Activated CD8-positive, alpha-beta memory T cell treated with anti-CD3 and anti-CD28 coated beads for 36 hours (primary cell): ENCODE data around the gene CTTNBP2. TPM values are rescaled to one million over a fixed set of nuclear protein-coding genes. Genes with fewer than 3 reads are reported as not detected.

Experiments used
- CTCF ChIA-PET: fragments of 350-600 bp; sonication (Branson Sonifier 250); formaldehyde crosslinking; loops from one replicate; lab custom pipeline; 2021; ENCODE audit warnings: antibody characterized with exemption; lab: Charles Lee
- POLR2A ChIA-PET: fragments of 350-600 bp; sonication (Branson Sonifier 250); formaldehyde crosslinking; loops from one replicate; lab custom pipeline; 2021; ENCODE audit warnings: antibody characterized with exemption; lab: Charles Lee
- total RNA-seq, 2 experiments: library from RNA; stranded (reverse); gene quantifications; one replicate each; pipeline ENCODE4 v1.2.3, GENCODE V29; 2021

Gene CTTNBP2
- total RNA-seq, 2 experiments from 2014 or later, result not detected

DNA sequence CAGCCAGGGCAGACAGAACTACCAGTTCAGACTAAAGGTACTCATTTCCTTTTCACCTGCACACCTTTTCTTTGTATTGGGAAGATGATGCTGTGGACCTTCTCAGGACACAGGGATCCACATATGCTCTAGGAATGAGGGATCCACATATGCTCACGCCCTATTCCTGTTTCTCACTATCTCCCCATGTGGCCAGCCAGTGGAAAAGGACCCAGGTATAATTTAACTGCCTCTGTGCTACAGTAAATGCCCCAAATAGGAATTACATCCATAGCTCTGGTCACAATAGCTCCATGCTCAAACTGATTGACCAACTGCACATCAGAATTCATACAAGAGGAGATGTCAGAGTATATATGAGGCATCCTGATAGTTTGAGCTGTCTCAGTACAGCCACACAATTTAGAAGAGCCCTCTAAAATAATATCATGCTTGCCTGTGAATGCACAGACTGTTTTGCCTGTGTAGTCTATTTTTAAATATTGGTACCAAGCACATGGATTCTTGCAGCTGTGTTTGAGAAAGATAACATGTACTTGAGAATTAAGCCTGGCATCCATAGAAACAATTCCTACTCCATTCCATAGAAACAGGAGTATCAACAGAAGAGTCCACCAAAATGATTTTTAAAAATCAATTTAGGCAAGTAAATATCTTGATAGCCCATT, 43.7 kb downstream of the CTTNBP2 start:
- ChIA-PET CTCF (no interaction called here), POLR2A (no interaction called here)

DNA sequence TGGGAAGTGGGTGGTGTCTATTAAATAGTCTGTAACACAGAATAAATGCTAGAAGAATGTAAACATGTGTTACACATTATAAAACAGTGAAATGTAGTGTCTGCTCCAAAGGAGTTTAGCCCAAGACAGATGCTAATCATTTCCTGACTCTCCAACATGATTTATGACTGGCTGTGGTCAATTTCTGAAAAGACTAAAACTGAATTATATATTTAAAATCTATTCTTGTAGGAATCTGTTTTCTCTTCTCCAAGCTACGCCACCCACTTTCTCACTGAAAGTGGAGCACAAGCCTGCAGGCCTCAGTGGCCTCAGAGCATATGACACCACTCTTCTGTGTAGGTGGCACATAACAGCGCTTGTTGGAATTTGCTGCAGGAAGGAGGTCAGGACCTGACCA, 44.4 kb downstream of the CTTNBP2 start:
- ChIA-PET POLR2A (no interaction called here), CTCF (no interaction called here)

DNA sequence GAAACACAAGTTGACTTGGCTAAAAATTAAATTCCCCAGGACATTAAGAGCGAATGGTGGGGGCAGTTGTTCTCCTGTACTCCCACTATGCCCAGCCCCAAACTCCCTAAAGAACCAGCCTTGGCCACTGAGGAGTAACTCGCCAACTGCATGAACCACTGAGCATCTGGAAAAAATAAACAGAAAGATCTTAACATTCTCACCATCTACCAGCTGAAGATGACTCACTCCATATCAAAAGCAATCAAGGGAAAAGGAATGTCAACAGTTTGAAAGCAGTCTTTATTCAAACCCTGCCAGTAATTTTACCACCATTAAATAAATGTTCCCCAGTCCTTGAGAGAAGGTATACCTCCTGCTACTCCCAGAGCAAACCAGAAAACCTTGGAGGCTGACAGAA, 45.4 kb downstream of the CTTNBP2 start:
- ChIA-PET CTCF (no interaction called here), POLR2A (no interaction called here)

DNA sequence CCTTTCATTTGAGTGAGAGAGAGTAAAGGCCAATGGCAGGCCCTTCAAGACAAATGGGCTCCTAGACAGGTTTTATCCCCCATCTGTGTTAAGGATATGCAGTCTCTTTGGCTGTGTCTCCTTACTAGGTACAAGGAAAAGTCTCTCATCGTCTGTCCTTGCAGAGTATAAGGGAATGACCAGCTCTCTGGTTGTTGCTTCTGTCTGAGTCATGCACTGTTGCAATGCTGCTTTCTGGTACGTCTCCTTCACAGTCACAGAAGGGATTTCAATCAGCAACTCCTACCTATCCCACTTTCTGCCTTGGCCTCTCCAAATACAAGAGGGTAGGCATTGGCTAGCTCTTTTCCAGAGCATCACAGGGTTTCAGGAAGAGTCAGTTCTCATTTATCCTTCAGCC, 48.1 kb downstream of the CTTNBP2 start:
- CTCF ChIA-PET, result no interaction called here
- POLR2A ChIA-PET, result no interaction called here

DNA sequence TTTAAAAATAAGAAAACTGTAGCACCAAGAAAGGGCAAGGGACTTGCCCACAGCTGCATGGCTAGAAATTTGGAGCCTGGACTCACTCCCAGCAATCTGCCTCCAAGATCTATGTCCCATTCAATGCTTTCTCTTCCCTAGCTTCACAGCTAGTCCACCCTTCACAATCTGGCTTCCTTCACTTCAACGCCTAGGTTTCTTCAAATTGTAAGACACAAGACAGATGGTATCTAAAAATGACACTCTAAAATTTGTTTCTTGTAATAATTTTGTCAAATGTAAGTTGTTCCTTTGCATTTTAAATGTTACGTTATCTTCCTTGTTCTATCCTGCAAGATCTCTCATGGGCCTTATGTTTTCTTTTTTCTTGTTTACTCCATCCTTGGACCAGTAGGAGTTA, 48.6 kb downstream of the CTTNBP2 start:
- CTCF ChIA-PET, result no interaction called here
- POLR2A ChIA-PET, result no interaction called here

DNA sequence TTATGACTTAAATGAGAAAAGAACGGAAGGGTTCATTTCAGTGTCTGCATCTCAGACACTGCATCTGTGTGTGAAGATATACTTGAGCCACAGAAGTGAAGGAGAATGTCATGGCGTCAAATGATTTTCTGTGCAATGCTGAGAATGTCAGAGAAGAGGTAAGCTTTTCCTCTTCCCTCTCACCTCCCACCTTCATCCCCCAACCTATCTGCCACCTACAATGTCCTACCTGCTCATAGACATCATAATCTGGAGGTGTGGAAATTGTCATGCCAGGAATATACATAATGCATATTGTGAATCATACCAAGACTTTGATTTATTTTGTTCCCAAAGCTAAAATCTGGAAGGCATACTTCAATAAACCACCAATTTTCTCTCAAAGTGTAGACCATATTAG, 53.7 kb downstream of the CTTNBP2 start:
- POLR2A ChIA-PET, result no interaction called here
- CTCF ChIA-PET, result no interaction called here

DNA sequence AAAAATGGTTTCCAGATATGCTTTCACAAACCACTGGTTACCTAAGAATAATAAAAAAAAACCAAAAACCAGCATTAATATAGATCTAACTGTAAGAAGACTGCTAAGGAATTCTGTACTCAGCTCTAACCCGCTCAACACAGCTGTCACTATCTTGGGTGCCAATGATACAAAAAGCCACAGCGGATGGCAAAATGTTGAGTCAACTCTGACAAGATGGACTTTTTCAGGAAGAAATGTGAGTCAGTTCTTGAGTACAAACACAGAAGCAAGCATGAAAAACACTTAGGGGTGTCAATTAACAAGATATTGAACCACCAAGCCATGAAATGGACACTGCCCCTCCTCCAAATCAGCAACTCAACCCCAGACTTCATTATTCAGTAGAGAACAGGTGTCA, 55.0 kb downstream of the CTTNBP2 start:
- ChIA-PET CTCF (no interaction called here), POLR2A (no interaction called here)

DNA sequence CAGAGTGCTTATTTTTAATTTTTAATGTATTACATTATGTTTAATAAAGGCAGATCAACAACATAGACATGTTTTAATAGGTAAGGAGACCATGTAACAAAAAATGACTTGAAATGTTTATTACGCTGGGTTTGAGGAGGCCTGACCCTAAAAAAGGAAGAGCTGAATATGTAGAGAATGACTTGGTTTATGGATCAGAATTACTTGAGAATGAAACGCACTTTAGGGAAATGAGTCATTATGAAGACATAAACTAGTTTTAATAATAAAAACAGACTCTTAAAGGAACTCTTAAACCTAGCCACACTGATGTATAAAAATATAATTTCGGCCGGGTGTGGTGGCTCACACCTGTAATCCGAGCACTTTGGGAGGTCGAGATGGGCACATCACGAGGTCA, 56.5 kb downstream of the CTTNBP2 start:
- ChIA-PET POLR2A (no interaction called here), CTCF (no interaction called here)

DNA sequence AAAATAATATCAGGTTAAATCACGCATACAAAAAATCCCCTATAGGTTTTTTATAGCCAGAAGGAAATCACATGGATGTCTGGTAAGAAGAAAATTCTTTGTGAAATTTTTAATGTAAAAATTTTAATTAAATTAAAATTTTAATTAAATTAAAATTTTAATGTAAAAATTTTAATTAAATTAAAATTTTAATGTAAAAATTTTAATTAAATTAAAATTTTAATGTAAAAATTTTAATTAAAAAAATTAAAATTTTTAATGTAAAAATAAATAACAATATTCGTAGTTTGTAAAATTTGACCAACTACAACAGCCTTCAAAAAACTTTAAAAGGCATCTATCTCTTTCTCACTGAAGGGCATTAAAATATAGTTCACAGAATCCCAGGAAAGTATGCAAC, 61.5 kb downstream of the CTTNBP2 start:
- ChIA-PET CTCF (no interaction called here), POLR2A (no interaction called here)

DNA sequence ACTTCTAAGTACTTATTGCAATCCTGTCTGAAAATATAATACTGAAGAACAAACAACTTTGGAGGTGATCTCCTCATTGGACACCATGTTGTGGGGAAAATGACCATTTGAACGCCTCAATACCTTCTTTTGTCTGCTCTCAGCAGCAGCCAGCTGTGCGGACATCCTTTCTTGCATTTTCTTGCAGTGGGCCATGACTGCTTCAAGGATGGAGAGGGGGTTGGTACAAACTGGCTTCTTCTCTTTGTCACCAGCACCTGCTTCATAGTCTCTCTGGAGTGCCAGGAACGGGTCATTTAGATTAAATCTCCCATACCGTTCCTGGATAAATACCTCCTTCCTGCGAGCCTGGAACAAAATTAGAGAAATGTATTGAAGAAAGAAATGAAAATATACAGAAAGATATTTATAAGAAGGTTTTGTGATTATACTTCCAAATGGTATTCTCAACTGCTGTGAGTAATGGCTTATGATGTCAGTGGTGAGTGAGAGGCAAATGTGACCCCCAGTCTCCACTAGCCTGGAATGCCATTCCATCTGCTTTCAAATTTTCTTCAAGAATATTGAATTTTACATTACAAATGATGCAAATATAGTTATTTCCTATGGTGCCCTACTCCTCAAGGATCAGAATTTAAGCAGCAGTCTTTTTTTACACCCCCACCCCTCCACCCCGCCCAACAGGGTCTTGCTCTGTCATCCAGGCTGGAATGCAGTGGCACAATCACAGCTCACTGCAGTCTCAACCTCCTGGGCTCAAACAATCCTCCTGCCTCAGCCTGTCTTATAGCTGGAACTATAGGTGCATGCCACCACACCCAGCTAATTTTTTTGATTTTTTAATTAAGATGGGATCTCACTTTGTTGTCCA, 62.4 kb downstream of the CTTNBP2 start:
- CTCF ChIA-PET, result no interaction called here
- POLR2A ChIA-PET, result no interaction called here

DNA sequence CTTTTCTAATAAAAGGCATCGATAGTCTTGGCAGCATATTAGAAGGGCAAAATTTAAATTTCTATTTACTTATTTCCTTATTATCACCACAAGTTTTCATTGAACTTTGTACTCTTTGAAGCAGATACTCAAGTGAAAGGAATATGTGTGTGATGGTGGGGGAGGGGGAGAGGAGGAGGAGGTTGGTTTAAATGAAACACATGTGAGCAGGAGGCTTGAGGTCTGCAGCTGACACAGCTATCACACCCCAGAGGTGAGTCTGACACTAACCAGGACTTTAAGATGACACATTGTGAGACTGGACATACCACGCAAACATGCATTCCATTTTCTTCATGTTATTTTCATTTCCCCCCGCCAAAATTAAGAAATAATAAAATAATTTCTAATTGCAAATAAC, 63.3 kb downstream of the CTTNBP2 start:
- CTCF ChIA-PET, result no interaction called here
- POLR2A ChIA-PET, result no interaction called here

DNA sequence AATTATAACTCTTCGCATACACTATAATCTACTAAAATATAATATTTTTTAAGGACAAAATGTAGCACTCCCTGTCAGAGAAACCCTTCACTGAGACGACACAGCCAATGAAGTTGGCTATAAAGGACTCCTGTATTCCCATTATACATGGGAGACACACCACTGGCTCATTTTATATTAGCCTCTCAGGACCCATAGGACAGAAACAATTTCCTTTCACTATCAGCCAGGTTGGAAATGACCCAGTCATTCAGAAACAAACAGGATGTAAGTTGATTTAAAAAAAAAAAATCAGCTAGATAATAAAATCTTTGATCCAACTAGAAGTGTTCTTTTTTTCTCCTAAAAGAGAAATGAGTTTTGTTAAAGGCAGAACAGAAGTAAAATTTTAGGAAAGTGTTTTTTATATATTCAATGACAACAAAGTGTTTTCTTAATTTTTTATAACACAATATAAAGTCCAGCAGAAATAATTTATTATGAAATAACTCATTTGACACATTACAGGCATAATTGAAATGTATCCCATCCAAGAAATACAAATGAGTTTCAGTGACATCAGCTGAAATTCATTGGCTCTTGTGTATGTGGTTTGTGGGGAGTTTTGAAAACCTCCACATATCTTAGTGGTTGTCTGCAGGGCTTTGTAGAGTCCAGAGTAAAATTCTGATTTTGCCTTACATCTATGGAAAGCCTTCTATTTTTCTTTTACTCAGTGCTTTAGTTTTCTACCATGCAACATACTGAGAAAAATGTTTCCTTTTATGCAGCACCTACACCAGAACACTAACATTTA, 64.1 kb downstream of the CTTNBP2 start:
- POLR2A ChIA-PET, result no interaction called here
- CTCF ChIA-PET, result no interaction called here

DNA sequence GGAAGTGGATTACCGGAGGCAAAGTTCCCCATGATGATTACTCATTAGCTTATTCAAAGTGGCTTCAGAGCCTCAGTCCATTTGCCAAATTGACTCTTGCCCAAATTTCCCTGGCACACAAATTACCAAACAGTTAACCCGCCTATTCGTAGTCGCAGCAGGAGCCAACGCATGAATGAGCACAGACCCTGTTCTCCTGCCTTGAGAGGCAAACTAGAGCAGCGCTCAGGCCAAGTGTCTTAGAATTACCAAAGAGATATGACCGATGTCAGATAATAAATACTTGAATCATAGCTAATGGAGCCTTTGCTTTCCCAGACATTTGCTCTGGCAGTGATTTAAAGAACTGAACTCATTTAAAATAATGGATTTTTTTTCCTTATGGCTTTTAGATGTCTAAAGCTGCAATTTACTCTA, 64.9 kb downstream of the CTTNBP2 start:
- ChIA-PET POLR2A (no interaction called here), CTCF (no interaction called here)

DNA sequence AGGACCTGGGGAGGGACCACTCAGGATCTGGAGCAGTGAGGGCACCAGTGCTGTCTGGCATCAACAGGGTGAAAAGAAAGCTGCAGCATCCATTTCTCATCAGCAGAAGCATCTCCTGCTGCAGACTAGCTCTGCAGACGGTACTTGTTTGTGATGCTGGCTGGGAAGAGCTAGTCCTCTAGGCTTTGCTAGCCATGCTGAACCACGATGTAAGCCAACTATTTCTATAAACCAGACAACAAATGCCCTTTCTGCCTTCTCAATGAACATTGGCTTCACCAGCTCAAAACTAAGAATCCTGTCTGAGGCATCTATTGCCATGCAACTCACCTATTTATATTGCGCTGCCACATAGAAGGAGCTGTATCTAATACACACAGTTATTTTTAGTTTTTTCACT, 65.6 kb downstream of the CTTNBP2 start:
- ChIA-PET POLR2A (no interaction called here), CTCF (no interaction called here)

DNA sequence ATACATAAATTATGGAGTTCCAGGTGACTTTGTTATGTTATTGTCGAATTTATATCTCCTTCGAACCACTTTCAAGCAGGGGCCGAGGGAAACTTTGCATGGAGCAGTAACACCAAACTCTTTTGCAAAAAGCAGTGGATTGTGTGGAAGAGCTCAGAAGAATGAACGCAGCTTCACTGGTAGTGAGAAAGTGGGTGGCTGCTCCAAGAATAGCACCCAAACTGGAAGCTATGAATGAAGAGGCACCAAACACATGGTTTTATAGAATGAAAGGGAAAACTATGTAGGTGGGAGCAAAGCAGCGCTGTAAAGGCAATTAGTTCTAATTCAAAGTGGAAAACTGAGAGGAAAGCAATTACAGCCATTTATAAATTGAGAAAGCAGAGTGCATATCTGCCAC, 67.2 kb downstream of the CTTNBP2 start:
- ChIA-PET POLR2A (no interaction called here), CTCF (no interaction called here)

DNA sequence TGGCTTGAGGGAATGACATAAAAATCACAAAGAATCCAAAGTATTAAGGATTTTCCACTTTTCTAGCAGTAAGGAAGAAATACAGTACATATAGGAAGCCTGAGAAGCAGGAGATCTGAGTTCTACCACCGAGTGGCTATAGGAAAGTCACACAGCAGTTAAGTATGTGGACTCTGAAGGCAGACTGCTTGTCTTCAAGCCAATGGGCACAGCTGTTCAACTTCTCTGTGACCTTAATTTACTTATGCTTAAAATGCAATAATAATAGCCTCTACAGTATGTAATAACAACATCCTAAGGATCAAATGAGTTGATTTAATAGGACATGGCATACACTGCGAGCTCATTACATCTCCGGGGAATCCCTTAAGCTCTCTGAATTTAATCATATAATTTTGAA, 68.0 kb downstream of the CTTNBP2 start:
- POLR2A ChIA-PET, result no interaction called here
- CTCF ChIA-PET, result no interaction called here

DNA sequence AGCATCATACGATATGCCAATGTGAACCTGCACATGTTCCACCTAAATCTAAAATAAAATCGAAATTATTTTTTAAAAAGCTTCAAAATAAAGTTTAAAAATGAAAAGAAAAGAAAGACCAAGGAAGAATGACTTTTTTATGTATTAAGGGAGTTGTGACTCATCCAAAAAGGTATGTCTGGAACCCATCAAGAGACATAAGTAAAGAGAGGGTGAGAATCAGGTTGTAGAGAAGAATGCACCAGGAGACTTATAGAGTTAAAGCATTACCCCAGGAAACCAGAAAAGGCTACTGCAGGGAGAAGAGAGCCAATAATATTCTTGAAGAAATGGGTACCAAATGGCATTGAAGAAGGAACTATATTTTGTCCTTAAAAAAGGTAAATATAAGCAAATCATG, 69.8 kb downstream of the CTTNBP2 start:
- POLR2A ChIA-PET, result no interaction called here
- CTCF ChIA-PET, result no interaction called here

DNA sequence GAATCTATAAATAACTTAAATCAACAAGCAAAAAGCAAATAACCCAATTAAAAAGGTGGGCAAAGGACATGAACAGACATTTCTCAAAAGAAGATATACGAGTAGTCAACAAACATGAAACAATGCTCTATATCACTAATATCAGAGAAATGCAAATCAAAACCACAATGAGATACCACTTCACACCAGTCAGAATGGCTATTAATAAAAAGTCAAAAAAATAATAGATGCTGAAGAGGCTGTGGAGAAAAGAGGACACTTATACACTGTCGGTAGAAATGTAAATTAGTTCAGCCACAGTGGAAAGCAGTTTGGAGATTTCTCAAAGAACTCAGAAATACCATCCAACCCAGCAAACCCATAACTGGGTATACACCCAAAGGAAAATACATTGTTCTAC, 70.6 kb downstream of the CTTNBP2 start:
- POLR2A ChIA-PET, result no interaction called here

DNA sequence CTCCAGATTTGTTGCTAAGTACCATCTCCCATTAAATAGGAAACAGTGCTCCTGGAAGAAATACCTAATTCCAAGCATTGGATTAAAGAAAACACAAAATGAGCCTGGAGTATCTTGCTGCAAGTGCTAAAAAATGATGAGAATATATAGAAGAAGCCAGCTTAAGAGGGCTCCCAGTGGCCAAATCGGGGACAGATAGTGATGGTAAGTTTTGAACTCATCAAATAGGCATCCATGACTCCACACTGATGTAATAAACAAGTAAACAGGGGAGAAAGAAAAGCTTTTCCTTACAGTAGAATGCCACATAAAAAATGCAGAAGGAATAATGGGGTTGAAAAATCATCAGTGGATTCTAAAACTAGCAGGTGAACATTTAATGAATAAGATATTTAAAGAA, 72.4 kb downstream of the CTTNBP2 start:
- POLR2A ChIA-PET, result no interaction called here
- CTCF ChIA-PET, result no interaction called here

More for the DNA sequence above, 70.6 kb downstream of the CTTNBP2 start:
- CTCF ChIA-PET, result no interaction called here

DNA sequence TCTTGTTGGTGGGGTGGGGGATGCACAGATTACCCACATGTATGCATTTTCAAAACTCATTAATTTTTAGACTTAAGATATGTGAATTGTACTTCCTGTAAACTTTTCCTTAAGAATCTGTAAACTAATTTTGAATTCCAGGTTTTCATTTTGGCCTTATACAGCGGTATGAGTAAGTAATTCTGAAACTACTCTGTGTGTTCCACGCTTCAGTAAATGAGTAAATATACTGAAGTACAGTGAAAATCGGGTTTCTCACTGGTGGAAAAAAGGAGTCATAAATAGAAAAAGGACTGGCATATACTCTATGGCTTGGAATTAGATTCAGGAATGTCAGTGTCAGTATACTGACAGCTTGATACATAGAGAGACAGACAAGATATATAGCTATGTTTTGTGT, 72.8 kb downstream of the CTTNBP2 start:
- ChIA-PET POLR2A (no interaction called here), CTCF (no interaction called here)

DNA sequence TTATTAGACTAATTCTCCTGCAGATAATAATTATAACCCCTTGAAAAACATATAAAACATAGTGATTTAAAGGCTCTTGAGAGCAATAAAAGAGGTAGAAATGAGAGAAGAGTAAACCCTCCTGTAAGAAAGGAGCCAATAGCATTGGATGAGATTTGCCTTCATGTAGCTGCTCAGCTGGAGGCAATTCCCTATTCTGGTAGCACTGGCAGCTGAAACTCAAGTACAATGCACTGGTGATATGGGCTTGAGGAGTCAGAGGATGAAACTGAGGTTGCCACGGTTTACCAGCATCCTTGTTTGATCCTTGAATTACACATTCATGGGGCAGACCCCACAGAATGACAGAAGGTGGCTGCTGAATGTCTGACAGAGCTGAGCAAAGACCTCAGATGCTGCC, 76.4 kb downstream of the CTTNBP2 start:
- ChIA-PET POLR2A (no interaction called here), CTCF (no interaction called here)
